Left forelimb (tissue), 1 donor: Measurements from ENCODE around the gene ALPL.
"Not testable (repeated sequence)": the region's sequence is repeated elsewhere in the genome, so short reads cannot be mapped to it uniquely, and the experiment has no call there.

ENCODE experiments used
- DNase-seq: peaks from one replicate; pipeline ENCODE4 v3.0.0-alpha.2; 2018; ENCODE audit warnings: low spot score

ALPL gene

DNA sequence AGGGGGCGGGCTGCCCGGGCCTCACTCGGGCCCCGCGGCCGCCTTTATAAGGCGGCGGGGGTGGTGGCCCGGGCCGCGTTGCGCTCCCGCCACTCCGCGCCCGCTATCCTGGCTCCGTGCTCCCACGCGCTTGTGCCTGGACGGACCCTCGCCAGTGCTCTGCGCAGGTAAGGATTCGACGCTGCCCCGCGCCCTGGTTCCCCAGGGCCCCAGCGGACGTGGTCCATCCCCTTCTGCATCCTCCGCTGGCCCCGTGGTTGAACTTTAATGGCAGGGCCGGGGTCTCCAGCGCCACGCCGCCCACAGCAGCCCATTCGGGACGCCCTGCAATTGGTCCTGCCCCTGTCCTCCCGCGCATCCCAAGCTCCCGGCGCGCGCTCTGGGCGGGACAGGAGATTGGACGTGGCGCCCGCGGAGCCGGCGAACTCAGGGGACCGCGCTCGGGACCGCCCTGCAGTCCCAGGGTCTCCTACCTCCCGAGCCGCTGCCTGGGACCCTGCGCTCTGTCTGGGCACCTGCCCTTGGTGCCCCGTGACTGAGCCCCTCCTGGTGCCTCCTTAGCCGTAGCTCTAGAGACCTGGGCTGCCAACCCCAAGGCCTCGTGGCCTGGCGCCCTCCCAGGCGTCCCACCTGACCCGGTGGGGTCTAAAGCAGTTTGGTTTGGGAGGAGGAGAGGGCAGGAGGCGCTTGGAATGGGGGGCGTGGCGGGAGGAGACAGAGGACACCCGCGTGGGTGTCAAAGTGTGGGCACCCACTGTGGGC, at the start of gene ALPL:
ALPL (plus strand) TSS at position 73 of the 762 bp plus-strand sequence. CDS start 44,659 bp downstream, outside the sequence.
- no peak for DNase-seq

GRCh38 chr1:21465127-21465526, 44.1 kb upstream of the ALPL start:
- DNase-seq: not testable (repeated sequence)

DNA sequence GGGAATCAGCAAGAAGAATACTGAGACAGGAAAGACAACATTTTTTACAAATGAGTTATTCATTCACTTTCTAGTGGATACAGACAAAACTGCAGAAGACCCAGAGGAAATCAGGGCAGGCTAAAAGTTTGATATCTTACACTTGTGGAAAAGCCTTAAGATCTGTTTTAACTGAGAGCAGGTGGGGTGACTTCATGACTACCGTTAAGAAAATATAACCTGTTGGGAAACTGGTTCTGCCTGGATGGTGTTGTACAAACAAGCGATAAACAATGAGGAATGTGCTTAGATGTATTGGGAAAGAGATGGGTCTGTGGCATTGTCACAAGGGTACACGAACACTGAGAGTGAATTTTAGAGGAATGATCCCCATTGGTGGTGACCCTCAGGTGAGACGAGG, 41.3 kb upstream of the ALPL start:
- not testable (repeated sequence) for DNase-seq

DNA sequence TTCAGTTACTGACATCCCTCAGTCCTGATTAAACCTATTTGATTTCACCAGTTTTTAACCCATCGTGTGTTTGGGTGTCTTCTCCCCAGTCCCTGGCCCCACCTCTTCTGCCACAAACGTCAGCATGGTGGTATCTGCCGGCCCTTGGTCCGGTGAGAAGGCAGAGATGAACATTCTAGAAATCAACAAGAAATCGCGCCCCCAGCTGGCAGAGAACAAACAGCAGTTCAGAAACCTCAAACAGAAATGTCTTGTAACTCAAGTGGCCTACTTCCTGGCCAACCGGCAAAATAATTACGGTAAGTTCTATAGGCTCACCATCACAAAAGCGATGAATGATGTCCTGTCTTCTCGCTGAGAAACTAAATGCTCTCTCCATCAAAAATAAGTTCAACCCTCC, 40.6 kb upstream of the ALPL start:
- no peak for DNase-seq

GRCh38 chr1:21469581-21469980, 39.6 kb upstream of the ALPL start:
- no peak for DNase-seq

GRCh38 chr1:21472861-21473260, 36.4 kb upstream of the ALPL start:
- no peak for DNase-seq

- no peak for DNase-seq
These were observed 30.9 kb upstream of the ALPL start for GRCh38 chr1:21478356-21478755.

GRCh38 chr1:21483881-21484280, 25.3 kb upstream of the ALPL start:
- DNase-seq: not testable (repeated sequence)

DNA sequence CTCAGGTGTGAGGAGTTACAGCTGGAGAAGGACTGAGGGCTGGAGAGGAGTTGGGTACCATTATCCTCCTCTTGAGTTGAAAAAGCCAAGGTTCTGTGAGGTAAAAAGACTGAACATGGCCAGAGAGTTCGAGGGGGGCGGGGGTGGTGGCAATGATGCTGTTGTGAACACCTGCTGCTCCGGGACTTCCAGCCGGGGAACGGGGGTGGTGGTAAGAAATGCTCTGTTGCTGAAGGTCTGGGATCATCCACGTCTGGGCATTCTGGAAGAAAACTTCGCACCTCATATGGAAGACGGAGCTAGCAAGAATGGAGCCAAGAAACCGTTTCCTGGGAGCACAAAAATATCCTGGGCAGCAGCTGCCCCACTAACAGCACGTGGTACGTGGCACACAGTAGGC, 20.1 kb upstream of the ALPL start:
- DNase-seq: no peak

DNA sequence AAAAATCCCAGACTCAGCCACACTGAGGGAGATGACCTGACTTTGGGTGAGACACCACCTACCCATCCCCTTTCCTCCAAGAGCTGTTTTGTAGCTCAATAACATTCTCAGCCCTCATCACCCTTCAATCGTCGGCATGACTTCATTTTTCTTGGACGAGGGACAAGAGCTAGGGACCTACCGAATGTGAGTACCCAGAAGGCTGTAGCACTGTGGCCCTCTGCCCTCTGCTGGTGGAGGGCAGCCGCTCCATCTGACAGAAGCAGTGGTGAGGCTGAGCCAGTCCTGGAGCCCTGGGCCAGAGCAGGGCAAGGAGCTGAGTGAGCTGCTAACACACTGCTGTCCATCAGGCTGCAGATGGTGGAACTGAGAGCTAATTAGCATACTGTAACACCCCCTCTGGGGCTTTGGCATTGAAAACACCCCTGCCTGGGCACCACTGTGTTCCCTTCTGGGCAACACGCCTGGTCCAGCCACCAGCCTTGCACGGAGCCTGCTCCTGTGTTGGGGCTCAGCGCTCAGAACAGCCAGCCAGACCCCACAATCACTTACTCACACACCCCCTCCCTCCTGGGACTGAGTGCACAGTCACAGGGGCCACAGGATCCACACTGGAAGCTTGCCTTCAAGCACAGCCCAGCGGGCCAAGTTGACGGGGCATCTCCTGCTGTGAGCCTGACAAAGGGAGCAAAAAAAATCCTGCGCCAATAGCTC, 18.3 kb upstream of the ALPL start:
- DNase-seq: peak; percentile 63

DNA sequence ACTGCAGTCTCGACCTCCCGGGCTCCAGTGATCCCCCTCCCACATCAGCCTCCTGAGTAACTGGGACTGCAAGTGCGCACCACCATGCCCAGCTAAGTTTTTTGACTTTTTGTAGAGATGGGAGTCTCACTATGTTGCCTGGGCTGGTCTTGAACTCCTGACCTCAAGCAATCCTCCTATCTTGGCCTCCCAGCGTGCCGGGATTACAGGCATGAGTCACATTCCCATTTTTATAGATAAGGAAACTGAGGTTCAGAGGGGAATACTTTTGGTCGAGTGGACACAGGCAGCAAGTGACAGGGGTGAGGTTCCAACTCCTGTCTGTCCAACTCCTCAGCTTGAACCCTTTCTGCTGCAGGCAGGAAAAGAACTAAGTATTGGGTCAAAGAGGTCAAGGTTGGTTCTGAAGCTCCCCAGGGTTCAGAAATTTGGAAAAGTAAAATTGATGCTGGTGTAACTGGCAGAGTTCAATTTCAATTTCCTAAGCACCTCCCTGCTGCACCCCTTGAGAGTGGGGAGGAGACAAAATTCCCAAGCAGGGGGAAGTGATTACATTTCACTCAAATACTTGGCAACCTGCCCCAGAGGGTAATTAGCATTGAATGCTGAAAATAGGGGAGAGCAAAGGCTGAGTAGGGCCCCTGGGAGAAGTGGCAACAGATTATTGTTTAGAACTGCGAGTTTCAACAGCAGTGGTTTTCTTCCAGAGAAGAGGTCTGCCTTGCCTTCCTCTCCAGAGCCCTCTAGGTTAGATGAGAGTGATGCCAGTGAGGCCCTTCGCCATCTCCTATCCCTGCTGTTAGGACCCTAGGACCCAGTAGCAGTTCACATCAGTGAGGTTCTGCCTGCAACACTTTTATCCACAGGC, 17.5 kb upstream of the ALPL start:
- DNase-seq: peak; percentile 25

DNA sequence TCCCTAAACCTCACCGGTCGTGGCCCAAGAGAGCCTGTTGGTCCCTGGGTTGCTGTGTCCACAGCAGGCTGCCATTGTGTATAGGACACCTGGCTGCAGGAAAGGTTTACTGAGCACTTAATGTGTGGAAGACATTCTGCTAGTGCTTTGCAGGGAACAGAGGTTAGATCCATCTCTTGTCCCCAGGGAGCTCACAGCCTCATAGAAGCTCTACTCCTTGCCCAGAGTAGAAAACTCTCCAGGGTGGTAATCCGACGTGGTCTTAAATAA, 16.9 kb upstream of the ALPL start:
- no peak for DNase-seq

DNA sequence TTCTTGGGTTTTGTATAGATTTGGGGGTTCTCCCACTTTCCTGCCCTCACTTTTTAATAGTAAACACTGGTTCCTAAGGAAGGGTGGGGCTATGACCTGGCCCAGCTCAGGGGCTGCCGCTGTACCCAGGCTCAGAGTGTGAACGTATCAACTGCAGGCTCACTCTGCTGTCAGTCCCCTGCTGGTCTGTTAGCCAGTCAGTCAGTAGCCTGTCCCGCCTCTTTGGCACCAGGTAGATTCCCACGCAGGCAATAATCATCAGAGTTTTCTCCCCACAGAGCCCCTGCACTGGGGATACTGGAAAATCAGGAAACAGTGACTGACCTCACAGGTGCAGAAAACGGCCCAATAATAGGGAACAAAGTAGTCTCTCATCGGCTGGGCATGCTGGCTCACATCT, 15.0 kb upstream of the ALPL start:
- DNase-seq: peak; percentile 5

GRCh38 chr1:21495225-21495820, 13.9 kb upstream of the ALPL start:
- peak; percentile 11 for DNase-seq

GRCh38 chr1:21496063-21496462, 13.2 kb upstream of the ALPL start:
- peak; percentile 20 for DNase-seq

- peak; percentile 33 for DNase-seq
These were observed 12.3 kb upstream of the ALPL start for GRCh38 chr1:21496886-21497285.

- DNase-seq: no peak
These were observed 11.7 kb upstream of the ALPL start for GRCh38 chr1:21497466-21498061.

DNA sequence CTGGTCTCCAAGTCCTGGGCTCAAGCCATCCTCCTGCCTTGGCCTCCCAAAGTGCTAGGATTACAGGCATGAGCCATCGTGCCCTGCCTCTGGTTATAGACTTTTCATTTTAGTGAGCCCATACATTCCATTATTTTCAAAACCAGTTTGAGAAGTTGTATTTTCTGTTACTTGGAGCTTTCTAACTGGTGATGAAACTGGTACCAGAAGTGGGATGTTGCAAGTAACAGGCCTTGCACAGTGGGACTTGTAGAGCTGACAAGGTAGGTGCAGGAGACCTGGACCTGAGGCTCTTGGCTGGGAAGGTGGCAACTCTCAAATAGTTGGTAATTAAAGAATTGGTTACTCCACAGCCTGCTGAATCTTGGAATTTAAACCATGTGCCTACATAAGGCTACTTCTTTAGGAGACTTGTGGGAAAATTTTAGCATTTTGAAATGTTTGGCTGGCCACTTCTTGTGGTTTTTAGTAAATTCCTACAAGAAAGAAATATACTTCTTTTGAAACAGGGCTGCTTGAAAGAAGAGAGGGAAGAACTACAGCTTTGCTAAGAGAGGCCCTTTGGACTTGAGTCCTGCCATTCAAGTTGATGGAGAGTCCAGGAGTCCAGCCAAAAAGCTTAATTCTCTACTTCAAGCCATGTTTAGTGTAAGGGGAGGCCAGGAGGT, 9.8 kb upstream of the ALPL start:
- peak; percentile 36 for DNase-seq

- DNase-seq: peak; percentile 60
These were observed 5.4 kb upstream of the ALPL start for GRCh38 chr1:21503706-21504377.

- no peak for DNase-seq
These were observed 2.4 kb upstream of the ALPL start for GRCh38 chr1:21506804-21507203.
